ENCODE results near the gene THAP10.

DNA sequence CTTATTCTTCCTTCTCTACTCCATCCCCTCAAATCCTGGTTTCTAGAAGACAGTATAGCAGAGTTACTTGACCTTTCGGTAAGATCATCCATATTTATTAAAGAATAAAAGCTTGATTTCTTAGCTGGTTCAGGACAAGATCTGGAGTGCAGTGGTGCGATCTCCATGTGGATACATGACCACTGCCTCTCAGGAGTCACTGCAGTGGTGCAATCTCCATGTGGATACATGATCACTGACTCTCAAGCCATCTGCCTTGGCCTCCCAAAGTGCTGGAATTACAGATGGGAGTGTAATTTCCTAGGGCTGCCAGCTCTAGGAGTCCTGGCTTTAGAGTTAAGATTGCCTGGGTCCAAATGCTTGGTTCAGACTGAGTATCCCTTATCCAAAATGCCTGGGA, 54.8 kb downstream of the THAP10 start:
- TF ChIP-seq, protein P1, sequence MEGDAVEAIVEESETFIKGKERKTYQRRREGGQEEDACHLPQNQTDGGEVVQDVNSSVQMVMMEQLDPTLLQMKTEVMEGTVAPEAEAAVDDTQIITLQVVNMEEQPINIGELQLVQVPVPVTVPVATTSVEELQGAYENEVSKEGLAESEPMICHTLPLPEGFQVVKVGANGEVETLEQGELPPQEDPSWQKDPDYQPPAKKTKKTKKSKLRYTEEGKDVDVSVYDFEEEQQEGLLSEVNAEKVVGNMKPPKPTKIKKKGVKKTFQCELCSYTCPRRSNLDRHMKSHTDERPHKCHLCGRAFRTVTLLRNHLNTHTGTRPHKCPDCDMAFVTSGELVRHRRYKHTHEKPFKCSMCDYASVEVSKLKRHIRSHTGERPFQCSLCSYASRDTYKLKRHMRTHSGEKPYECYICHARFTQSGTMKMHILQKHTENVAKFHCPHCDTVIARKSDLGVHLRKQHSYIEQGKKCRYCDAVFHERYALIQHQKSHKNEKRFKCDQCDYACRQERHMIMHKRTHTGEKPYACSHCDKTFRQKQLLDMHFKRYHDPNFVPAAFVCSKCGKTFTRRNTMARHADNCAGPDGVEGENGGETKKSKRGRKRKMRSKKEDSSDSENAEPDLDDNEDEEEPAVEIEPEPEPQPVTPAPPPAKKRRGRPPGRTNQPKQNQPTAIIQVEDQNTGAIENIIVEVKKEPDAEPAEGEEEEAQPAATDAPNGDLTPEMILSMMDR (IDR thresholded peaks at IDR 0.05): no peak
- TF ChIP-seq POLR2A (IDR thresholded peaks at IDR 0.05): no peak

All from adrenal gland (tissue), 5 donors.